ENCODE measurements around the gene IFIT1.
"Not testable (repeated sequence)": the region's sequence is repeated elsewhere in the genome, so short reads cannot be mapped to it uniquely, and the experiment has no call there.

IFIT1 gene

GRCh38 chr10:89403043-89403442 lies 10.6 kb downstream of the IFIT1 start:
- DNase-seq, result no peak

- DNase-seq, result no peak
Observed at GRCh38 chr10:89404104-89405047, 12.0 kb downstream of the IFIT1 start.

- DNase-seq, result not testable (repeated sequence)
Observed at GRCh38 chr10:89406178-89406577, 13.8 kb downstream of the IFIT1 start.

- not testable (repeated sequence) for DNase-seq
Observed at GRCh38 chr10:89407792-89408191, 15.4 kb downstream of the IFIT1 start.

GRCh38 chr10:89409282-89409681 lies 16.9 kb downstream of the IFIT1 start:
- not testable (repeated sequence) for DNase-seq

GRCh38 chr10:89410551-89410950 lies 18.1 kb downstream of the IFIT1 start:
- DNase-seq, result not testable (repeated sequence)

- DNase-seq, result not testable (repeated sequence)
Observed at GRCh38 chr10:89411135-89411534, 18.7 kb downstream of the IFIT1 start.

- not testable (repeated sequence) for DNase-seq
Observed at GRCh38 chr10:89412276-89412675, 19.9 kb downstream of the IFIT1 start.

GRCh38 chr10:89413398-89413912 lies 21.0 kb downstream of the IFIT1 start:
- DNase-seq, result no peak

- DNase-seq, result peak; percentile 78
Observed at GRCh38 chr10:89414146-89414878, 21.9 kb downstream of the IFIT1 start, which contains the start of gene IFIT5. Gene IFIT5, plus strand, starts transcription at chr10:89414568. Its CDS starts 231 bp downstream, at chr10:89414799.

- peak; percentile 49 for DNase-seq
Observed at GRCh38 chr10:89414879-89415821, 22.7 kb downstream of the IFIT1 start.

GRCh38 chr10:89416465-89416864 lies 24.0 kb downstream of the IFIT1 start:
- DNase-seq, result no peak

- DNase-seq, result peak; percentile 31
Observed at GRCh38 chr10:89419548-89419947, 27.1 kb downstream of the IFIT1 start.

- no peak for DNase-seq
Observed at GRCh38 chr10:89421018-89421476, 28.6 kb downstream of the IFIT1 start.

GRCh38 chr10:89425000-89425399 lies 32.6 kb downstream of the IFIT1 start:
- no peak for DNase-seq

GRCh38 chr10:89426230-89426868 lies 33.9 kb downstream of the IFIT1 start:
- DNase-seq, result peak; percentile 61

- peak; percentile 92 for DNase-seq
Observed at GRCh38 chr10:89427629-89428028, 35.2 kb downstream of the IFIT1 start.

- DNase-seq, result no peak
Observed at GRCh38 chr10:89428877-89429276, 36.5 kb downstream of the IFIT1 start.

- peak; percentile 31 for DNase-seq
Observed at GRCh38 chr10:89431977-89432376, 39.6 kb downstream of the IFIT1 start.

- no peak for DNase-seq
Observed at GRCh38 chr10:89438525-89438924, 46.1 kb downstream of the IFIT1 start.

- DNase-seq, result no peak
Observed at GRCh38 chr10:89440226-89441009, 48.0 kb downstream of the IFIT1 start.

Measured in HCEC 1CT (cell line).